HCT116 (cell line): ENCODE results near the gene FERD3L. TPM values are rescaled to one million over a fixed set of nuclear protein-coding genes. Genes with fewer than 3 reads are reported as not detected.

Experiments used
- ATAC-seq: fragments of 200-7000 bp; cut with Tn5 transposase; 2 replicates; pipeline ENCODE4 v1.9.1; 2020; ENCODE audit warnings: mild to moderate bottlenecking, moderate library complexity
- BruUV-seq: library from RNA; stranded (reverse); fragments of 400-500 nt; replicated peaks from 2 replicates; lab custom pipeline; 2021; lab: Mats Ljungman, UMichigan
- CTCF ChIA-PET: fragments of 300-600 bp; sonication (Branson Sonifier 250); formaldehyde crosslinking; loops from one replicate; lab custom pipeline; 2021; ENCODE audit warnings: antibody characterized with exemption; lab: Charles Lee
- POLR2A ChIA-PET: fragments of 300-600, 350-600 bp; sonication (Branson Sonifier 250); formaldehyde crosslinking; loops from one replicate; lab custom pipeline; 2021; ENCODE audit warnings: antibody characterized with exemption; lab: Charles Lee
- RAD21 ChIA-PET, 2 experiments: fragments of 300-600 bp; sonication (Branson Sonifier 250); formaldehyde crosslinking; loops; one replicate each; lab custom pipeline; 2023; ENCODE audit warnings: low total read pairs in 2 of 2; ENCODE audit not compliant: uncharacterized antibody in 2 of 2, unreplicated experiment in 2 of 2, low non-redundant PET in 1 of 2; lab: Charles Lee
- DNase-seq: peaks from one replicate; pipeline ENCODE4 v3.0.0-alpha.2; 2010; ENCODE audit warnings: low read depth, low spot score
- H2AFZ ChIP-seq: fragments of 200-600 bp; shearing (Covaris generic), sonication (generic); 2 replicates; pipeline ENCODE4 v1.6.1; 2017; ENCODE audit warnings: low read depth, mixed run types, mixed read lengths, antibody characterized with exemption, low read length; ENCODE audit not compliant: poor library complexity, severe bottlenecking
- H3K27ac ChIP-seq: 2 replicates; pipeline ENCODE4 v1.5.1; 2012; ENCODE audit warnings: low read depth, low read length
- H3K27me3 ChIP-seq: fragments of 200-600 bp; sonication (generic); 2 replicates; pipeline ENCODE4 v1.6.1; 2016; ENCODE audit warnings: mixed run types, low read length, mixed read lengths; ENCODE audit not compliant: insufficient read depth
- H3K36me3 ChIP-seq, 2 experiments: fragments of 200-500 bp in 1 of 2; fragments of 200-600 bp in 1 of 2; sonication (Bioruptor generic) in 1 of 2; sonication (generic) in 1 of 2; 2 replicates each; pipeline versions ENCODE4 v1.5.1 to v1.6.1; 2014 to 2016; ENCODE audit warnings: low read length in 2 of 2, inconsistent platforms in 1 of 2, mixed read lengths in 1 of 2, mixed run types in 1 of 2; ENCODE audit not compliant: insufficient read depth in 2 of 2, control insufficient read depth in 1 of 2
- H3K4me1 ChIP-seq, 2 experiments: fragments of 200-600 bp in 1 of 2; sonication (generic) in 1 of 2; 2 replicates each; pipeline versions ENCODE4 v1.5.1 to v1.6.1; 2012 to 2017; ENCODE audit warnings: low read length in 2 of 2, inconsistent platforms in 1 of 2, mild to moderate bottlenecking in 1 of 2, mixed read lengths in 1 of 2, mixed run types in 1 of 2, moderate library complexity in 1 of 2; ENCODE audit not compliant: insufficient read depth in 2 of 2, control insufficient read depth in 1 of 2
- H3K4me2 ChIP-seq: fragments of 200-600 bp; sonication (generic); 2 replicates; pipeline ENCODE4 v1.6.1; 2017; ENCODE audit warnings: mixed run types, low read length, mixed read lengths
- H3K4me3 ChIP-seq, 2 experiments: fragments of 200-600 bp in 1 of 2; sonication (generic) in 1 of 2; replicated peaks in 1 of 2; 2 replicates each; pipeline ENCODE4 v1.5.1; 2011 to 2016; ENCODE audit warnings: low read length in 2 of 2, control low read depth in 1 of 2, low read depth in 1 of 2, mild to moderate bottlenecking in 1 of 2, mixed read lengths in 1 of 2, mixed run types in 1 of 2
- H3K79me2 ChIP-seq: fragments of 200-600 bp; sonication (generic); 2 replicates; pipeline ENCODE4 v1.6.1; 2017; ENCODE audit warnings: mild to moderate bottlenecking, mixed run types, low read length, moderate library complexity, mixed read lengths; ENCODE audit not compliant: insufficient read depth
- H3K9ac ChIP-seq: fragments of 200-600 bp; sonication (generic); 2 replicates; pipeline ENCODE4 v1.6.1; 2016; ENCODE audit warnings: low read length, mixed read lengths
- H3K9me2 ChIP-seq: fragments of 200-600 bp; sonication (generic), shearing (Covaris generic); 2 replicates; pipeline ENCODE4 v1.6.1; 2017; ENCODE audit warnings: mixed run types, mild to moderate bottlenecking, moderate library complexity; ENCODE audit not compliant: insufficient read depth
- H3K9me3 ChIP-seq, 2 experiments: fragments of 200-500 bp in 1 of 2; fragments of 200-600 bp in 1 of 2; sonication (Bioruptor generic) in 1 of 2; sonication (generic) in 1 of 2; 2 replicates each; pipeline ENCODE4 v1.6.1; 2014 to 2017; ENCODE audit warnings: low read length in 2 of 2, mixed read lengths in 2 of 2, inconsistent platforms in 1 of 2, low read depth in 1 of 2, mild to moderate bottlenecking in 1 of 2, mixed run types in 1 of 2, moderate library complexity in 1 of 2; ENCODE audit not compliant: control insufficient read depth in 1 of 2, insufficient read depth in 1 of 2
- H4K20me1 ChIP-seq: fragments of 200-600 bp; sonication (generic), shearing (Covaris generic); 2 replicates; pipeline ENCODE4 v1.6.1; 2017; ENCODE audit warnings: mixed run types, mild to moderate bottlenecking, moderate library complexity; ENCODE audit not compliant: insufficient read depth
- CBX3 ChIP-seq: IDR thresholded peaks from 2 replicates; pipeline ENCODE4 v1.6.1; 2012; ENCODE audit warnings: low read depth
- EGR1 ChIP-seq: IDR thresholded peaks from 2 replicates; pipeline ENCODE4 v1.6.1; 2012; ENCODE audit warnings: low read depth
- ELF1 ChIP-seq: IDR thresholded peaks from 2 replicates; pipeline ENCODE4 v1.6.1; 2012; ENCODE audit warnings: low read depth, borderline replicate concordance
- EZH2 ChIP-seq: fragments of 200-600 bp; sonication (generic); IDR thresholded peaks from 2 replicates; pipeline ENCODE4 v1.6.1; 2017; ENCODE audit warnings: antibody characterized with exemption, mixed run types
- POLR2A ChIP-seq: IDR thresholded peaks from 2 replicates; pipeline ENCODE4 v1.7.0; 2011; ENCODE audit warnings: borderline replicate concordance; ENCODE audit not compliant: insufficient read depth, insufficient read length; ENCODE audit errors: extremely low read depth
- SP1 ChIP-seq: IDR thresholded peaks from 2 replicates; pipeline ENCODE4 v1.6.1; 2012; ENCODE audit warnings: low read depth
- intact Hi-C: fragments of 100-400 bp; cut with micrococcal nuclease; formaldehyde crosslinking; loops from 2 replicates; pipeline ENCODE4 v1.10.0; 2022
- total RNA-seq: library from RNA; stranded (reverse); gene quantifications from one replicate; pipeline ENCODE4 v1.2.1, GENCODE V29; 2021; ENCODE audit not compliant: unreplicated experiment
- TF ChIP-seq, protein P1 (sequence below): IDR thresholded peaks from 2 replicates; pipeline ENCODE4 v1.6.1; 2012; ENCODE audit warnings: low read depth
- TF ChIP-seq, protein P2 (sequence below): IDR thresholded peaks from 2 replicates; pipeline ENCODE4 v1.6.1; 2012

FERD3L gene
- total RNA-seq, 1 experiment from 2014 or later, result not detected

GRCh38 chr7:19119372-19119771, 25.8 kb downstream of the FERD3L start:
- Histone ChIP-seq H3K4me2 (no peak overlapping the region), H3K9ac (no peak overlapping the region), H3K4me1 (peaks cover 0 to 5% of the 10 kb centered on the region in 2 experiments; a peak in 1 of 4 replicates), H3K9me3 (no peaks in the 10 kb centered on the region), H4K20me1 (no peaks in the 10 kb centered on the region), H3K36me3 (no peaks in the 10 kb centered on the region), H2AFZ (no peak overlapping the region), H3K9me2 (no peaks in the 10 kb centered on the region), H3K27me3 (peaks cover 9% of the 10 kb centered on the region; the same call in 1 of the 2 replicates), H3K4me3 (no peak overlapping the region), H3K27ac (no peak overlapping the region), H3K79me2 (no peaks in the 10 kb centered on the region)
- intact Hi-C loops, result no loop called here
- CTCF ChIA-PET, result no interaction called here
- DNase-seq (no peak), ATAC-seq (no peak)
- TF ChIP-seq POLR2A (no peak), SP1 (no peak), EGR1 (no peak), ELF1 (no peak), EZH2 (no peak), CBX3 (no peak)
- TF ChIP-seq, protein P1, sequence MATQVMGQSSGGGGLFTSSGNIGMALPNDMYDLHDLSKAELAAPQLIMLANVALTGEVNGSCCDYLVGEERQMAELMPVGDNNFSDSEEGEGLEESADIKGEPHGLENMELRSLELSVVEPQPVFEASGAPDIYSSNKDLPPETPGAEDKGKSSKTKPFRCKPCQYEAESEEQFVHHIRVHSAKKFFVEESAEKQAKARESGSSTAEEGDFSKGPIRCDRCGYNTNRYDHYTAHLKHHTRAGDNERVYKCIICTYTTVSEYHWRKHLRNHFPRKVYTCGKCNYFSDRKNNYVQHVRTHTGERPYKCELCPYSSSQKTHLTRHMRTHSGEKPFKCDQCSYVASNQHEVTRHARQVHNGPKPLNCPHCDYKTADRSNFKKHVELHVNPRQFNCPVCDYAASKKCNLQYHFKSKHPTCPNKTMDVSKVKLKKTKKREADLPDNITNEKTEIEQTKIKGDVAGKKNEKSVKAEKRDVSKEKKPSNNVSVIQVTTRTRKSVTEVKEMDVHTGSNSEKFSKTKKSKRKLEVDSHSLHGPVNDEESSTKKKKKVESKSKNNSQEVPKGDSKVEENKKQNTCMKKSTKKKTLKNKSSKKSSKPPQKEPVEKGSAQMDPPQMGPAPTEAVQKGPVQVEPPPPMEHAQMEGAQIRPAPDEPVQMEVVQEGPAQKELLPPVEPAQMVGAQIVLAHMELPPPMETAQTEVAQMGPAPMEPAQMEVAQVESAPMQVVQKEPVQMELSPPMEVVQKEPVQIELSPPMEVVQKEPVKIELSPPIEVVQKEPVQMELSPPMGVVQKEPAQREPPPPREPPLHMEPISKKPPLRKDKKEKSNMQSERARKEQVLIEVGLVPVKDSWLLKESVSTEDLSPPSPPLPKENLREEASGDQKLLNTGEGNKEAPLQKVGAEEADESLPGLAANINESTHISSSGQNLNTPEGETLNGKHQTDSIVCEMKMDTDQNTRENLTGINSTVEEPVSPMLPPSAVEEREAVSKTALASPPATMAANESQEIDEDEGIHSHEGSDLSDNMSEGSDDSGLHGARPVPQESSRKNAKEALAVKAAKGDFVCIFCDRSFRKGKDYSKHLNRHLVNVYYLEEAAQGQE, result no peak
- TF ChIP-seq, protein P2, sequence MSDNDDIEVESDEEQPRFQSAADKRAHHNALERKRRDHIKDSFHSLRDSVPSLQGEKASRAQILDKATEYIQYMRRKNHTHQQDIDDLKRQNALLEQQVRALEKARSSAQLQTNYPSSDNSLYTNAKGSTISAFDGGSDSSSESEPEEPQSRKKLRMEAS, result no peak
- RAD21 ChIA-PET, result no interaction called here
- POLR2A ChIA-PET, result no interaction called here
- BruUV-seq, result no TSS peak
